Tibial artery (tissue), 4 donors: ENCODE measurements around the gene PDE2A.

ENCODE experiments used
- DNase-seq, 2 donors: peaks; one replicate each; pipeline ENCODE4 v3.0.0-alpha.2; 2019
- H3K27ac ChIP-seq, 2 donors: fragments of 200-600 bp; sonication (generic) in 1 of 2; 1 replicate in 1 of 2; 2 replicates in 1 of 2; pipeline ENCODE4 v1.5.1; 2018 to 2019; ENCODE audit warnings: mild to moderate bottlenecking in 1 of 2
- H3K27me3 ChIP-seq, 2 donors: fragments of 200-600 bp; sonication (generic) in 1 of 2; one replicate each; pipeline versions ENCODE4 v1.5.1 to v1.6.0; 2016 to 2019
- H3K36me3 ChIP-seq, 3 donors: fragments of 200-600 bp; sonication (generic) in 2 of 3; one replicate each; pipeline ENCODE4 v1.5.1; 2016 to 2019; ENCODE audit warnings: mild to moderate bottlenecking in 2 of 3
- H3K4me1 ChIP-seq, 4 donors: fragments of 200-600 bp; sonication (generic) in 2 of 4; 1 replicate in 3 of 4; 2 replicates in 1 of 4; pipeline ENCODE4 v1.5.1; 2016 to 2019
- H3K4me3 ChIP-seq, 2 donors: fragments of 200-600 bp; sonication (generic) in 1 of 2; 1 replicate in 1 of 2; 2 replicates in 1 of 2; pipeline ENCODE4 v1.5.1; 2018 to 2019; ENCODE audit warnings: mild to moderate bottlenecking in 2 of 2
- H3K9me3 ChIP-seq, 3 donors: fragments of 200-600 bp; sonication (generic) in 1 of 3; one replicate each; pipeline ENCODE4 v1.5.1; 2016 to 2019
- intact Hi-C: fragments of 100-400 bp; cut with DNase I; formaldehyde crosslinking; loops from one replicate; pipeline ENCODE4 v1.15.0; 2023; ENCODE audit warnings: low total_unique reads
- TF ChIP-seq, protein P1 (sequence below), 2 experiments: fragments of 200-600 bp in 1 of 2; fragments of 450-650 bp in 1 of 2; IDR thresholded peaks; one replicate each; pipeline ENCODE4 v1.5.1; 2017 to 2019; ENCODE audit warnings: antibody characterized with exemption in 2 of 2, mild to moderate bottlenecking in 1 of 2, moderate library complexity in 1 of 2

PDE2A gene

DNA sequence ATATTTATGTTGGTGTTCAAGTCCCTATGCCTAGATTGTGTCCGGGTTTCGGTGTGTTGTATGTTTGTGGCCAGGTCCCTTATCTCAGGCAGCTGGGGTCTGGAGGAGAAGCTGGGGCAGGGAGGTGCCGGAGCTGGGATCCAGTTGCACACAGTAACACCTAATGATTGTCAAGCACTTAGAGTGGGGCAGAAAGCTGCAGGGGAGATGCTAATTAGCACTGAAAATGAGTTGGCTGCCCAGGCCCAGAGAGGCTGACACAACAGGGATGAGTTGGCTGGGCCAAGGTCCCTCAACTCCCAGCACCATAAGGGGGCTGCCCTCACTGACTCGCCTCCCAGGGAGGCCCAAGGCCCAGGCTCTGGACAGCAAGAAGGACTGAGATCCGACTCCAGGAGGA is 12.2 kb downstream of the PDE2A start:
- Histone ChIP-seq H3K27ac (no peak overlapping the region), H3K4me3 (no peak overlapping the region), H3K36me3 (no peaks in the 10 kb centered on the region), H3K27me3 (peaks cover 0 to 41% of the 10 kb centered on the region in 2 donors), H3K4me1 (no peaks in the 10 kb centered on the region), H3K9me3 (no peaks in the 10 kb centered on the region)
- intact Hi-C loops: no loop called here
- no peak for DNase-seq
- TF ChIP-seq, protein P1, sequence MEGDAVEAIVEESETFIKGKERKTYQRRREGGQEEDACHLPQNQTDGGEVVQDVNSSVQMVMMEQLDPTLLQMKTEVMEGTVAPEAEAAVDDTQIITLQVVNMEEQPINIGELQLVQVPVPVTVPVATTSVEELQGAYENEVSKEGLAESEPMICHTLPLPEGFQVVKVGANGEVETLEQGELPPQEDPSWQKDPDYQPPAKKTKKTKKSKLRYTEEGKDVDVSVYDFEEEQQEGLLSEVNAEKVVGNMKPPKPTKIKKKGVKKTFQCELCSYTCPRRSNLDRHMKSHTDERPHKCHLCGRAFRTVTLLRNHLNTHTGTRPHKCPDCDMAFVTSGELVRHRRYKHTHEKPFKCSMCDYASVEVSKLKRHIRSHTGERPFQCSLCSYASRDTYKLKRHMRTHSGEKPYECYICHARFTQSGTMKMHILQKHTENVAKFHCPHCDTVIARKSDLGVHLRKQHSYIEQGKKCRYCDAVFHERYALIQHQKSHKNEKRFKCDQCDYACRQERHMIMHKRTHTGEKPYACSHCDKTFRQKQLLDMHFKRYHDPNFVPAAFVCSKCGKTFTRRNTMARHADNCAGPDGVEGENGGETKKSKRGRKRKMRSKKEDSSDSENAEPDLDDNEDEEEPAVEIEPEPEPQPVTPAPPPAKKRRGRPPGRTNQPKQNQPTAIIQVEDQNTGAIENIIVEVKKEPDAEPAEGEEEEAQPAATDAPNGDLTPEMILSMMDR (IDR thresholded peaks at IDR 0.05): no peak

DNA sequence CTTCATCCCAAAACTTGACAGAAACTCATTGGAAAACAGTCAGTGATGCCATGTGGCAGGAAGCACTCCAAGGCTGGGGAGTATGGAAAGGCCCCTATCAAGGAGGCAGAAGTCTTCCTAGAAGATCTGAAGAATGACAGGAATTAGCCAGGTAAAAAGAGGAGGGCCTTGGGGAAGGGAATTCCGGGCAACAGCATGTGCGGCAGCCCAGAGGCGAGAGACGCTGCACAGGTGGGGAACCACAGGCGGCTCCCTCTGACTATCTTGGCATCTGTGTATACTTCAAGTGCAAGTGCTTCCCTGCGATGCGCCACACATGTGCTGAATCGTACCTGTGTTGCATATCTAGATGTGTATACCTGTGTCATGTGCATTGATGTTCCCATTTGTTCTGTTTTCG is 12.7 kb downstream of the PDE2A start:
- Histone ChIP-seq H3K4me1 (no peaks in the 10 kb centered on the region), H3K27me3 (peaks cover 0 to 41% of the 10 kb centered on the region in 2 donors), H3K27ac (no peak overlapping the region), H3K36me3 (no peaks in the 10 kb centered on the region), H3K4me3 (no peak overlapping the region), H3K9me3 (no peaks in the 10 kb centered on the region)
- intact Hi-C loops: no loop called here
- no peak for DNase-seq
- TF ChIP-seq, protein P1 (IDR thresholded peaks at IDR 0.05): no peak

DNA sequence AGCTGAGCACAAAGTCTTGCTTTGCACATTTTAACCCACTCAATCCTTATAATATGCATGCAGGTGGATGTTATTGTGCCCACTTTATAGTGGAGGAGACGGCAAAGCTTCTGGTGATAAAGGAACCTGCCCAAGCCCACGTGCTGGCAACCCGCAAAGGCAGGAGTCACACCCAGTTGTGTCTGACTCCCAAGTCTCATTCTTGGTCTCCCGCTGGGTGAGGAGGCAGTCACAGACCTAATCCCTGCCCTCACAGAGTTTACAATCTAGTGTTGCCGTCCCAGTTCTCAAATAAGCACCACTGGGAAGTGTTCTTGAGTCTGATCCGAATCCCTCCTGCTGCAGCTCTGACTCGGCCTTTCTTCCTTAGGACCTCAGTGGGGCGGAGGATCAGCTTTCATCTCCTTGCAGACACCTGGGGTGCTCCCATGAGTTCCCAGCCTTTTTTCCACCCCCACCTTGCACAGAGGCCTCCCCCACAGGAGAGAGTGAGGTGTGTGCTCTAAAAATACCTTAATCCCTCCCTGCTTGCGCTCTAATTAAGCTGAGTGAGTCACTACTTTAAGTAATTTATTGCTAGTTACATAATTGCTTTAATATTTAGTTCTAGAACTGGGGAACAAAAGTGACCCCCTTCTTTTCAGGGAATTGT is 15.1 kb downstream of the PDE2A start:
- intact Hi-C loops: no loop called here
- H3K36me3 ChIP-seq: no peaks in the 10 kb centered on the region
- H3K4me1 ChIP-seq: no peaks in the 10 kb centered on the region
- DNase-seq: no peak
- H3K9me3 ChIP-seq: no peaks in the 10 kb centered on the region
- TF ChIP-seq, protein P1 (IDR thresholded peaks at IDR 0.05): no peak
- no peak overlapping the region for H3K4me3 ChIP-seq
- H3K27ac ChIP-seq: no peak overlapping the region
- H3K27me3 ChIP-seq: peaks cover 0 to 33% of the 10 kb centered on the region in 2 donors

GRCh38 chr11:72657411-72658100 is 16.7 kb downstream of the PDE2A start:
- Histone ChIP-seq H3K4me1 (no peaks in the 10 kb centered on the region), H3K27me3 (peaks cover 0 to 22% of the 10 kb centered on the region in 2 donors), H3K27ac (no peak overlapping the region), H3K4me3 (no peak overlapping the region), H3K9me3 (no peaks in the 10 kb centered on the region), H3K36me3 (no peaks in the 10 kb centered on the region)
- intact Hi-C loops: no loop called here
- TF ChIP-seq, protein P1 (IDR thresholded peaks at IDR 0.05): no peak
- DNase-seq: no peak

DNA sequence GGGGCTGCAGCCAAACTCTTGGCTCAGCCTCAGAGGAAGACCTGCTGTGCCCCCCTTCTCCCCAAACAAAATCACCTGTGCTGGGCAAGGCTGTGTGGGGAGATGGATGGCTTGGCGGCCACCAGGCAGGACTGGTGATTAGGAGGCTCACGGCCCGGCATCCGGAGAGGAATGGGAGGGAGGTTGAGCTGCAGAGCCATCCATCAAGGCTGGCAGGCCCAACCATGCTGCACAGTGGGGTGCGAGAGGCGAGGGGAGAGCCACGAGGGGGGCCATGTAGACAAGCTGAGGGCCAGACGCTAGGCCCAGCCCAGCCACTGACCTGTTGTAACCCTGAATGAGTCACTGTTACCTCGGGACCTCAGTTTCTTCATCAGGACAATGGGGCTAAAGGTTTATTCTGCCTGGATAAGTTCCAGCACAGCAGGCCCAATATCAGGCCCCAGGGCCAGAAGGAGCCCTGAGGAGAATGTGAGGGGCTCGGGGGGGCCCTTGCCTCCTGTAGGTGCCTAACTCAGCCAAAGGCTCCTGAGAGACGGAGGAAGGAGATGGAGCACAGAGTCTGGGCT is 18.2 kb downstream of the PDE2A start:
- no peak overlapping the region for H3K27ac ChIP-seq
- peaks cover 0 to 16% of the 10 kb centered on the region in 2 donors for H3K27me3 ChIP-seq
- TF ChIP-seq, protein P1 (IDR thresholded peaks at IDR 0.05): no peak
- no peak for DNase-seq
- H3K36me3 ChIP-seq: no peaks in the 10 kb centered on the region
- intact Hi-C loops: no loop called here
- H3K4me1 ChIP-seq: no peaks in the 10 kb centered on the region
- no peak overlapping the region for H3K4me3 ChIP-seq
- no peaks in the 10 kb centered on the region for H3K9me3 ChIP-seq
